Measurements from ENCODE around the gene DEUP1. TPM values are rescaled to one million over a fixed set of nuclear protein-coding genes. Genes with fewer than 3 reads are reported as not detected.

Gene DEUP1
- polyA plus RNA-seq, 1 of the 3 experiments (the other 2 are of a cell fraction), result not detected

DNA sequence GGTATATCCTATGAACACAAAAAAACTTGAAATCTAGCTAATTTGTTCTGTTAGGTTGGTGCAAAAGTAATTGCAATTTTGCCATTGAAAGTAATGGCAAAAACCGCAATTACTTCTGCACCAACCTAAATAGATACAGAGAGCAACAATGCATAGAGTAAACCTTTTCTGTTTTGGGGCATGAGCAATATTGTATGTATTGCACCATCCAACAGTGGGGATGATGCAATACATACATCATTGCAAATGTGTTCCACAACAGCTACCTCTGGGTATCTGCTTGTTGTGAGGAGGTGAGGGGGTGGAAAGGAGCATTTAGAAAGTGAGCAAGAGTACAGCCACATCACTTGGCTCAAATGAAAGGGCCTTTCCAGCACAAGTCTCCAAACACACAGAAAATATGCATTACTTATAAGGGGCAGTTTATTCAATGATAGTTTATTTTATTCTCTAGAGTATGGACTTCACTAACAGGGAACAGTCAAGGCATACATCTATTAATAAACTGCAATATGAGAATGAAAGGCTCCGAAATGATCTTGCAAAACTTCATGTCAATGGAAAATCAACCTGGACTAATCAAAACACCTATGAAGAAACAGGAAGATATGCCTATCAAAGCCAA is 77.3 kb downstream of the DEUP1 start:
- Histone ChIP-seq H3K27me3 (ENCODE audit: insufficient read depth) (no peaks in the 10 kb centered on the region), H2AFZ (ENCODE audit: low read depth) (no peak overlapping the region), H3K4me2 (no peak overlapping the region), H4K20me1 (ENCODE audit: insufficient read depth) (no peaks in the 10 kb centered on the region), H3F3A (replicated peaks; ENCODE audit: insufficient read depth) (peaks cover 5% of the 10 kb centered on the region), H3K27ac (ENCODE audit: low read depth in 2 of 2, low read length in 1 of 2) (no peak overlapping the region), H3K9ac (no peak overlapping the region), H3K4me1 (ENCODE audit: control insufficient read depth in 1 of 2, insufficient read depth in 2 of 2, low read depth in 1 of 2, low read length in 1 of 2) (no peaks in the 10 kb centered on the region), H3K4me3 (ENCODE audit: low read depth in 2 of 2, low read length in 1 of 2) (no peak overlapping the region), H3K9me3 (no peaks in the 10 kb centered on the region), H3K36me3 (replicated peaks in 1 of 2; ENCODE audit: control insufficient read depth in 1 of 2, insufficient read depth in 2 of 2, low read length in 1 of 2) (no peaks in the 10 kb centered on the region), H3K79me2 (ENCODE audit: insufficient read depth) (no peaks in the 10 kb centered on the region), H3K9me2 (no peaks in the 10 kb centered on the region)
- WGBS (ENCODE audit: low lambda C conversion rate), result 48% methylated on average over 2 of the region's 2 CpGs
- POLR2A ChIA-PET, result no interaction called here
- DNase-seq, result no peak
- CTCF ChIA-PET, result interaction anchor here (1.1 kb wide), 1 partner anchor 173 kb away, joined by 3 read pairs; no protein-coding TSS in a partner anchor
- TF ChIP-seq FOSL2 (IDR thresholded peaks at IDR 0.05; ENCODE audit: borderline replicate concordance, low read depth) (no peak), CHD2 (IDR thresholded peaks at IDR 0.05; ENCODE audit: low read length, partially characterized antibody) (no peak), GATA2 (CRISPR knock-in tag; IDR thresholded peaks at IDR 0.05) (no peak), SIN3A (IDR thresholded peaks at IDR 0.05; ENCODE audit: borderline replicate concordance, low read depth, low read length) (no peak), GABPA (IDR thresholded peaks at IDR 0.05; ENCODE audit: low read depth) (no peak), FOXJ3 (CRISPR knock-in tag; IDR thresholded peaks at IDR 0.05) (no peak), POLR2AphosphoS5 (IDR thresholded peaks at IDR 0.05; ENCODE audit: low read depth, low read length) (no peak), NRF1 (IDR thresholded peaks at IDR 0.05; ENCODE audit: low read depth, low read length) (no peak), RAD21 (IDR thresholded peaks at IDR 0.05; ENCODE audit: low read length) (no peak), MXI1 (IDR thresholded peaks at IDR 0.05; ENCODE audit: low read depth, low read length) (no peak), USF1 (IDR thresholded peaks at IDR 0.05; ENCODE audit: borderline replicate concordance, low read depth) (no peak), RXRA (IDR thresholded peaks at IDR 0.05; ENCODE audit: borderline replicate concordance, low read depth) (no peak), TCF12 (IDR thresholded peaks at IDR 0.05) (no peak), EZH2phosphoT487 (IDR thresholded peaks at IDR 0.05; ENCODE audit: borderline replicate concordance, low read depth) (no peak)
- TF ChIP-seq, protein P1, sequence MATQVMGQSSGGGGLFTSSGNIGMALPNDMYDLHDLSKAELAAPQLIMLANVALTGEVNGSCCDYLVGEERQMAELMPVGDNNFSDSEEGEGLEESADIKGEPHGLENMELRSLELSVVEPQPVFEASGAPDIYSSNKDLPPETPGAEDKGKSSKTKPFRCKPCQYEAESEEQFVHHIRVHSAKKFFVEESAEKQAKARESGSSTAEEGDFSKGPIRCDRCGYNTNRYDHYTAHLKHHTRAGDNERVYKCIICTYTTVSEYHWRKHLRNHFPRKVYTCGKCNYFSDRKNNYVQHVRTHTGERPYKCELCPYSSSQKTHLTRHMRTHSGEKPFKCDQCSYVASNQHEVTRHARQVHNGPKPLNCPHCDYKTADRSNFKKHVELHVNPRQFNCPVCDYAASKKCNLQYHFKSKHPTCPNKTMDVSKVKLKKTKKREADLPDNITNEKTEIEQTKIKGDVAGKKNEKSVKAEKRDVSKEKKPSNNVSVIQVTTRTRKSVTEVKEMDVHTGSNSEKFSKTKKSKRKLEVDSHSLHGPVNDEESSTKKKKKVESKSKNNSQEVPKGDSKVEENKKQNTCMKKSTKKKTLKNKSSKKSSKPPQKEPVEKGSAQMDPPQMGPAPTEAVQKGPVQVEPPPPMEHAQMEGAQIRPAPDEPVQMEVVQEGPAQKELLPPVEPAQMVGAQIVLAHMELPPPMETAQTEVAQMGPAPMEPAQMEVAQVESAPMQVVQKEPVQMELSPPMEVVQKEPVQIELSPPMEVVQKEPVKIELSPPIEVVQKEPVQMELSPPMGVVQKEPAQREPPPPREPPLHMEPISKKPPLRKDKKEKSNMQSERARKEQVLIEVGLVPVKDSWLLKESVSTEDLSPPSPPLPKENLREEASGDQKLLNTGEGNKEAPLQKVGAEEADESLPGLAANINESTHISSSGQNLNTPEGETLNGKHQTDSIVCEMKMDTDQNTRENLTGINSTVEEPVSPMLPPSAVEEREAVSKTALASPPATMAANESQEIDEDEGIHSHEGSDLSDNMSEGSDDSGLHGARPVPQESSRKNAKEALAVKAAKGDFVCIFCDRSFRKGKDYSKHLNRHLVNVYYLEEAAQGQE (IDR thresholded peaks at IDR 0.05; ENCODE audit: low read depth, low read length), result no peak
- TF ChIP-seq, protein P2, sequence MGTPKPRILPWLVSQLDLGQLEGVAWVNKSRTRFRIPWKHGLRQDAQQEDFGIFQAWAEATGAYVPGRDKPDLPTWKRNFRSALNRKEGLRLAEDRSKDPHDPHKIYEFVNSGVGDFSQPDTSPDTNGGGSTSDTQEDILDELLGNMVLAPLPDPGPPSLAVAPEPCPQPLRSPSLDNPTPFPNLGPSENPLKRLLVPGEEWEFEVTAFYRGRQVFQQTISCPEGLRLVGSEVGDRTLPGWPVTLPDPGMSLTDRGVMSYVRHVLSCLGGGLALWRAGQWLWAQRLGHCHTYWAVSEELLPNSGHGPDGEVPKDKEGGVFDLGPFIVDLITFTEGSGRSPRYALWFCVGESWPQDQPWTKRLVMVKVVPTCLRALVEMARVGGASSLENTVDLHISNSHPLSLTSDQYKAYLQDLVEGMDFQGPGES (IDR thresholded peaks at IDR 0.05; ENCODE audit: low read depth, low read length), result no peak
